NCI-H2081 treated with DMSO at 0.1 percent for 48 hours (cell line): ENCODE measurements around the gene SLC23A3.

Experiments used
- DNase-seq: peaks from one replicate; lab custom pipeline; 2025; lab: John Stamatoyannopoulos, UW

Gene SLC23A3

DNA sequence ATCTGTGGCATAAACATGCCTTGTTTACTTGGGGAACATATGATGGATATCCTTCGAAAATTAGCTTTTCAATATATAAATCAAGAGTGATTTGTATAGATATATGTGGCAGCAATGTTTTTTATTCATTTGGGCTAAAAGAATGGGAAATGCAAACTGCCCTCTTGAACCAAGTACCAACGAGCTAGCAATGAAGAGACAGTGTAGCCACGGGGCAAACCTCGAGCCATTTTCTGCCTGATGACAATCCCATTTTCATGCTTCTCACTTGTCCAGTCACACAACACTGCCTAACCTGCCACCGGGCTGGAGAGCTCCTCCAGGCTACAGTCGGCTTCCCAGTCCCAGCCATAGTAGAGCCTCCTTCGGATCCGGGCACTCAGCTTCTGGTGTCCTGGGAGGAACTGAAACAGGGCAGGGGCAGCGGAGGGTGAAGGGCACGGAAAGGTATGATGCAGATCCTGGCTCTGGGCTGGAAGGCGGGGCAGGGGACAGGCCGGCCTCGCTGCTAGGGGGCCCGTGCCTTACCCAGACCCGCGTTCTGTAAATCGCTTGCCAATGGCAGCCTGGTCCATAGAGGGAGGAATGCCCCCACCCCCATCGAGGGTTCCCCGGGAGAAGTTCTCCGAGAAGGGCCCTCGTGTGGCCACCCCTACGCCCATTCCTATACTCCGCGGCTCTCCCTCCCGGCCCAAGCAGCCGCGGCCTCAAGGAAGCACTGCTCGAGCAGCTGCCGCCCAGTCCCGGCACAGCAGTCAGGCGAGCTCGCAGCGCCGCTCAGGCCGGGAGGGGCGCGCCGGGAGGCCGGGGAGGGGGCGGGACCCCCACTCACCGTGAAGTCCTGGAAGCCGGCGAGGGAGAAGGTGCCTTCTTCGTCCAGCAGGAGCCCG is 6.3 kb upstream of the SLC23A3 start:
- DNase-seq: no peak

- DNase-seq: no peak
These were observed 5.7 kb upstream of the SLC23A3 start for GRCh38 chr2:219175486-219175885.

DNA sequence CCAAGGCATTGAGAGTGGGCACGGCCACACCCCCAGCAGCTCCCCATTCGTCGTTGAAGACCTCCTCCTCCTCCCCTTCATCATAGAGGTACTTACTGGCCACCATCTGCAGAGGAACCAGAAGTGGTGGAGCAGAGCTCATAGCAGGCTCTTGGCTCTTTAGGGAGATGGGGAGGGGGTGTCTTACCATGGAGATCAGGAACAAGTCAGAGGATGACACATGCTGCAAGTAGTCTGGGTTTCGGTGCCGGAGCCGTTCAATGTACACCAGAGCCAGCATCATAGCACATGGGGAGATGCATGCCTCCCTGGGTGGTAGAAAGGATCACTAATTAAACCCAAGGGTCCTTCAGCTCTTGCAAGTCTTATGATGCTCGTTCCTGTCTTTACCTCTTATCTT is 5.0 kb upstream of the SLC23A3 start:
- no peak for DNase-seq

DNA sequence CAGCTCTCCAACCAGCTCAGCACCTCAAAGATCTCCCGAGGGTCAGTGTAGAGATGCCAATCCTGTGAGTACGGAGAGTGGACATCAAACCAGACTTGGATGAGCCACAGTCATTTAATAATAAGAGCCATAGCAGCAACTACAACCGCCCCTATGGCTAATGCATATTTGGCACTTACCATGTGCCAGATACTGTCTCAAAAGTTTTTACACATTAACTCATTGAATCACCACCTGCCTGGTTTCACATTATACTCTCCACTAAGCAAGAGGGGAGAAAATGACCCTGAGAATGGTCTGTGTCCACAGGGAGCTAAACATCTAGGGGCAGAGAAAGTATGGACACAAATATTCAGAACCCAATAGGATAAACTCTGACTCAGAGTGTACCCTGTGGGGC is 4.3 kb upstream of the SLC23A3 start:
- no peak for DNase-seq

DNA sequence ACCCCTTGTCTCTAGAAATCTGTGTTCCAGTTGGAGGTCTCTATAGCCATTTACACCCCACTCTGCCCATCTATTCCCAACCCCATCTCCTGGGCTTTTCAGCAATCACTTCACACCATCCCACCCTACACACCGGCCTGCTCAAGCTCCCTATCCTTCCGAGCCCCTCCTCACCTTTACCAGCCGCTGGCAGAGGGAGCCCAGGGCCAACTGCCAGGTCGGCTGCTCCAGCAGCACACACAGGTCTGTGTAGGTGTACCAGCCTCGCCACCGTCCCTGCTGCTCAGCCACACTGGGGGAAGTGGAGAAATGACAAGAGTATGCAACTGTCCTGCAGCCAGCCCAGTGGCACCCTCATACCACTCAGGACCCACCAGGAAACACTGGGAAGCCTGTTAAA is 3.3 kb upstream of the SLC23A3 start:
- DNase-seq: no peak

DNA sequence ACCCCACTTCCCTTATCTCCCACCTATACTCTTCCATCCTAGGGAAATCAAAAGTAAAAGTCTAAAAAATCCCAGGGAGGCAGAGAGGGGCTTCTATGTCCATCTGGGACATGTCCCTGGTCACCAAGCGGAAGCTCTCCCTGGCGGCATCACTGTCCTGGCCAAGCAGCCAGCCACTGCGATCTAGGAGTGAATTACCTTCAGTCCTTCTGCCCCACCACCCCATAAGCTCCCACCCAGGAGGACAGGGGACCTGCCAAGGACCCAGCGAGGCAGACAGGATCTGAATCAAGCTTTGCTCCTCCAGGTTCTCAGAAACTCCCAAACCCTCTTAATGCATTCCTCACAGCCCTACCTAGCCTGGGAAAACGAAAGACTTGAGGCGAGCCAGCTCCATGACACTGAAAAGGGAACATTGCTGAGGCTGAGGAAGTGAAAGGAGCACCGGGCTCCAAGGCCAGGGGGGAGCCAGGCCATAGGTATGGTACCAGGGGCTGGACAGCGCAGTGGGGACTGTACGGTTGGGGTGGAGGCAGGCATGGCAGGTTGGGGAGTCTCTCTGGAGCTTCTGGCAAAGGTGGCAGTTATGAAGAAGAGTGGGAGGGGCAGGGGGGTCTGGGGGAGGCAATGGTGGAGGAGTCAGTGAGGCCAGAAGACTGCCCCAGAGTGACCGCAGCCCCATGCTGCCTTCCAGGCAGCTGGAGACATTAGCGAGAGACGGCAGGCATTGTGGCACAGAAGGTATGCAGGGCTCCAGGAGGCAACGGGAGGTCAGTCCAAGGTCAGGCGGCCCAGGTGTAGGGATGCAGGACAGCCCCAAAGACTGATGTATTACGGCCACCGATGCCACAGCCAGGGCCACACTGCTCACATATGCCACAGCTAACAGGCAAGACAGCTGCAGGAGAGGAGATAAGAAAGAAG is 2.7 kb upstream of the SLC23A3 start:
- no peak for DNase-seq

GRCh38 chr2:219171231-219171651 is 1.4 kb upstream of the SLC23A3 start:
- DNase-seq: peak; percentile 9

- DNase-seq: no peak
These were observed 897 bp downstream of the SLC23A3 start for GRCh38 chr2:219168932-219169331.

GRCh38 chr2:219168526-219168925 is 1.3 kb downstream of the SLC23A3 start:
- DNase-seq: no peak

DNA sequence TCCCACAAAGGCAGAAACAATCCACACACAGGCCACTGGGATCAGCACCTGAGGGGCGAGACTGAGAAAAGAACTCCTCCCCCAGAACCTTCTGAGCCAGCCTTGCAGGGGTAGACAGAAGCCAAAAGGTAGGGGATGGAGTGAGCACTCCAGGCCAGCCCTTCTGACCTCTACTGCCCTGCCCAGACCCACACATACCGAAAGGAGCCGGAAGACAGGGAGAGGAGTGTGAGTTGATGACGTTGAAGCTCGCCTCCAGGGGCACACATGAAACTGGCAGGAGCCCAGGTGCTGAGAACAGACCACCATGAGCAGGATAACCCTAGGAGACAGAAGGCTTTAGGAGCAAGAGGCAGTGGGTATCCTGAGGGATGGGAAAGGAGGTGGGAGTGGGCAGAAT is 1.8 kb downstream of the SLC23A3 start:
- no peak for DNase-seq

DNA sequence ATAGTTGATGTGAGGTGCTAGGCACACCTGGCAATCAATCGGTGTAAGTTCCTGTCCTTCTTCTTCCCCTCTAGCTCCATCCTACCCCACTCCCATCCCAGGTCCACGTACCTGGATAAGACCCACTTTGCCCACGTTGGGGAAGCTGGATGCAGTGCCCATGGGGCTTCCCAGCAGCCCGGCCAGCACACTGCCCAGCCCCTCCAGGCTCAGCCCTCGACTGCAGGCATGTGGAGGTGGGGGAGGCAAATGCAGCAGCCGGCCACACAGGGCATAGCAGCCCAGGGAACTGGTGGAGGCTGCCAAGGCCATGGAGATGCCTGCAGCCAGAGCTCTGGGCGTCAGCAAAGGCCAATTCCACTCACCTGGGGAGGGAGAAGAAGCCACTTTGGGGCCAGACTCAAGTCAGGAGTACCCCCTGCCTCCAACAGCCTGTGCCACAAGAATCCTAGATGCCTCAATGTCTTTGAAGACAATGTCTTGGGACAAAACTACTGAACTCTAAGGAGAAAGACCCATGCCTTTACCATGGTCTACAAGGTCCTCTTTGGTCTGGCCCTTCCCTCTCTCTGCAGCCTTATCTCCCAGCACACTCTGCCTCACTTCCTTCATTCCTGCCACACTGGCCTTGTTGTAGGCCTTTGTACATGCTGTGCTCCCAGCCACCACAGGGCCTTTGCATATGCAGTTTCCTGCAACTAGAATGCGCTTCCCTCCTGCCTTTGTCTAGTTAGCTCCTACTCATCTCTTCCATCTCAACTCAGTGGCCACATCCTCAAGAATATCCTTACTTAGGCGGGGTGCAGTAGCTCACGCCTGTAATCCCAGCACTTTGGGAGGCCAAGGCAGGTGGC is 4.5 kb downstream of the SLC23A3 start:
- DNase-seq: no peak

DNA sequence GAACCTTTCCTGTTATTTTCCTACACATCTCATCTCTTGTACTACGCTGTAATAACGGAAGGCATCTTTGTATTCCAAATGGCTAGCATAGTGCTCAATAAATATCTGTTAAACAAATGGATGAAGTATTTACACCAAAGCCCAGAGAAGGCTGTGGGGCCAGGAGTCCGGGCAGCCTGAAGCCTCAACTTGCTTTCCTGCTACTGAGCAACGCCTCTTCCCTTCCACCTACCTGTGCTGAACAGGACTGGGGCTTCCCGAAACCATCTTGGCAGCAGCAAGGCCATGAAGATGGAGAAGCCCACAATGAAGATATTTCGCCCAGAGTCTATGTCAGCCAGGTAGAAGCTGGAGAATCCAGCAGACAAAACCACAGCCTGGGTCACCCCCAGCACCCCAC is 6.7 kb downstream of the SLC23A3 start:
- no peak for DNase-seq

DNA sequence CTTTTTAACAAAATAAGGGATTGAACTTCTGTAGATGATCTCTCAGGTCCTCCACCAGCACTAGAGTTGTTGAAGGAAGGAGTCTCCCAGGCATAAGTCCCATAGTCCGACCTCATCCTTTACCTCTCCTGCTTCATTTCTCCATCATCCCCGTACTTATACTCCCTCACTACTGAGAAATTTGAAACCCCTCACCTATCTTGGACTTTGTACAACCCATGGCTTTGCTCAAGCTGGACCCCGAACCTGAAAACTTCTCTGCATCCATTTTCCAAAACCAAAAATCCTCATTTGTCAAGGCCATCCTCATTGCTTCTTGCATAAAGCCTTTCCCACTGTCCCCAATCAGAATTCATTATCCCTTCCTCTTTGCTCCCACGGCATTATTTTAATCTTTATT is 8.7 kb downstream of the SLC23A3 start:
- no peak for DNase-seq

GRCh38 chr2:219160186-219161017 is 9.4 kb downstream of the SLC23A3 start, which contains the start of gene NHEJ1:
Gene NHEJ1, minus strand, starts transcription at chr2:219160815. Its CDS starts 2,453 bp downstream, at chr2:219158362.
- DNase-seq: peak; percentile 24

GRCh38 chr2:219159771-219160185 is 10.1 kb downstream of the SLC23A3 start:
- no peak for DNase-seq

GRCh38 chr2:219158586-219158985 is 11.2 kb downstream of the SLC23A3 start:
- no peak for DNase-seq

DNA sequence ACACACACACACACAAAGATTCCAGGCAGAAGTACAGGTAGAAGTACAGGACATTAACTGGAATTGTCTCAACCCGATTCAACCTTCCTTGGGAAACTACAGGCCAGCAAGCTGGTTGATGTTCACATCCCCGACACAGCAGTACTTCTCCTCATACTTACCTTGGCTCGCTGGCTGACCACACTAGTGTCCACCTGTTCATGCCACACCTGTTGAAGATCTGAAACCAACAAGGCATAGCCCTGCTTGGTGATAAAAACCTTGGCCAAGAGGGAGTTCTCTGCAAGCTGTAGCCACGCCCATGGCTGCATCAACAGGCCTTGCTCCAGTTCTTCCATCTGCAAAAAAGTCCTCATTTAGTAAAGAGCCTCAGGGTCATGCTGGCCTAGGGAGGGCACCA is 11.8 kb downstream of the SLC23A3 start:
- no peak for DNase-seq

- DNase-seq: no peak
These were observed 12.4 kb downstream of the SLC23A3 start for GRCh38 chr2:219157396-219157795.

- peak; percentile 38 for DNase-seq
These were observed 14.7 kb downstream of the SLC23A3 start for GRCh38 chr2:219155054-219155644.

- no peak for DNase-seq
These were observed 20.2 kb downstream of the SLC23A3 start for GRCh38 chr2:219149667-219150066.

- DNase-seq: no peak
These were observed 27.5 kb downstream of the SLC23A3 start for GRCh38 chr2:219142329-219142728.
